ENCODE measurements around the gene KLK5. TPM values are rescaled to one million over a fixed set of nuclear protein-coding genes. Genes with fewer than 3 reads are reported as not detected.

The KLK5 gene
- total RNA-seq, 1 experiment from 2014 or later: not detected

Other genes starting within 250 kb of the KLK5 start
- 0.40 and 0.48 TPM in 2 replicates for gene SHANK1, start 233.2 kb downstream of the KLK5 start, total RNA-seq (2014; rRNA removed; shearing (Covaris generic))
- 4.8 and 7.9 TPM in 2 replicates for gene CLEC11A, start 229.7 kb downstream of the KLK5 start, total RNA-seq (2014; rRNA removed; shearing (Covaris generic))
- gene GPR32, start 182.6 kb downstream of the KLK5 start, total RNA-seq (2014; rRNA removed; shearing (Covaris generic)): not detected in 2 replicates
- not detected in 2 replicates for gene ACP4, start 162.6 kb downstream of the KLK5 start, total RNA-seq (2014; rRNA removed; shearing (Covaris generic))
- gene KLK1, start 129.3 kb downstream of the KLK5 start, total RNA-seq (2014; rRNA removed; shearing (Covaris generic)): not detected in 2 replicates
- gene KLK15, start 119.5 kb downstream of the KLK5 start, total RNA-seq (2014; rRNA removed; shearing (Covaris generic)): not detected in 2 replicates
- gene KLK3, start 98.1 kb downstream of the KLK5 start, total RNA-seq (2014; rRNA removed; shearing (Covaris generic)): not detected in 2 replicates
- not detected in 2 replicates for gene KLK2, start 79.6 kb downstream of the KLK5 start, total RNA-seq (2014; rRNA removed; shearing (Covaris generic))
- gene KLK4, start 41.6 kb downstream of the KLK5 start, total RNA-seq (2014; rRNA removed; shearing (Covaris generic)): not detected in 2 replicates
- 0.07 and 0.12 TPM in 2 replicates for gene KLK6, start 16.6 kb upstream of the KLK5 start, total RNA-seq (2014; rRNA removed; shearing (Covaris generic))
- gene KLK7, start 30.9 kb upstream of the KLK5 start, total RNA-seq (2014; rRNA removed; shearing (Covaris generic)): not detected in 2 replicates
- gene KLK8, start 48.6 kb upstream of the KLK5 start, total RNA-seq (2014; rRNA removed; shearing (Covaris generic)): not detected in 2 replicates
- not detected in 2 replicates for gene KLK10, start 66.7 kb upstream of the KLK5 start, total RNA-seq (2014; rRNA removed; shearing (Covaris generic))
- gene KLK11, start 73.6 kb upstream of the KLK5 start, total RNA-seq (2014; rRNA removed; shearing (Covaris generic)): not detected in 2 replicates
- not detected in 2 replicates for gene KLK12, start 82.0 kb upstream of the KLK5 start, total RNA-seq (2014; rRNA removed; shearing (Covaris generic))
- gene KLK13, start 112.1 kb upstream of the KLK5 start, total RNA-seq (2014; rRNA removed; shearing (Covaris generic)): not detected in 2 replicates
- not detected in 2 replicates for gene KLK14, start 129.8 kb upstream of the KLK5 start, total RNA-seq (2014; rRNA removed; shearing (Covaris generic))
- gene CTU1, start 155.4 kb upstream of the KLK5 start, total RNA-seq (2014; rRNA removed; shearing (Covaris generic)): 4.3 and 8.6 TPM in 2 replicates
- gene SIGLEC9, start 171.9 kb upstream of the KLK5 start, total RNA-seq (2014; rRNA removed; shearing (Covaris generic)): 0.43 TPM in 1 of 2 replicates, not detected in the other
- gene SIGLEC7, start 189.3 kb upstream of the KLK5 start, total RNA-seq (2014; rRNA removed; shearing (Covaris generic)): not detected in 2 replicates

All from A172 (cell line).